ENCODE data around the gene CYGB. TPM values are rescaled to one million over a fixed set of nuclear protein-coding genes. Genes with fewer than 3 reads are reported as not detected.

The CYGB gene
- total and polyA plus RNA-seq, 9 of the 15 experiments (the other 6 are each of a cell fraction or from before 2014, with no cell fraction given) = 0.08 to 0.95 (median 0.18) TPM; not detected in 5

DNA sequence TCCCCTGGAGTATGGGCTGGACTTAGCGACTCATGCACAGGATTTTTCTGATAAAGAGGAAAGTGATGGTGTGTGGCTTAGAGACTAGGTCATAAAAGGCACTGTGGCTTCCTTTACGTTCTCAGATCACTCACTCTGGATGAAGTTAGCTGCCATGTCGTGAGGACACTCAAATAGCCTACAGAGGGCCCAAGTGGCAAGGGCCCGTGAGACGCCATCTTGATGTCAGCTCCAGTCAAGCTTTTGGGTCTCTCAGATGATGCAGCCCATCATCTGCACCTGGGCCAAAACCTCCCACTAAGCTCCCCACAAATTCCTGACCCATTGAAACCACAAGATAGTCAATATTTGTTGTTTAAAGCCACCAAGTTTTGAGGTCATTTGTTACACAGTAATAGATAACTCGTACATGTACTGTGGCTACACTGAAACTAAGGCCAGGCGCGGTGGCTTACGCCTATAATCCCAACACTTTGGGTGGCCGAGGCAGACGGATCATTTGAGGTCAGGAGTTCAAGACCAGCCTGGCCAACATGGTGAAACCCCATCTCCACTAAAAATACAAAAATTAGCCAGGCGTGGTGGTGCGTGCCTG lies 33.5 kb upstream of the CYGB start:
- BruUV-seq (replicated peaks) = no TSS peak
- in situ Hi-C loops (cut with MboI) = no loop called here
- 0 out of 3 replicates have a peak, but pooled peaks have one; percentile 4 for ATAC-seq

DNA sequence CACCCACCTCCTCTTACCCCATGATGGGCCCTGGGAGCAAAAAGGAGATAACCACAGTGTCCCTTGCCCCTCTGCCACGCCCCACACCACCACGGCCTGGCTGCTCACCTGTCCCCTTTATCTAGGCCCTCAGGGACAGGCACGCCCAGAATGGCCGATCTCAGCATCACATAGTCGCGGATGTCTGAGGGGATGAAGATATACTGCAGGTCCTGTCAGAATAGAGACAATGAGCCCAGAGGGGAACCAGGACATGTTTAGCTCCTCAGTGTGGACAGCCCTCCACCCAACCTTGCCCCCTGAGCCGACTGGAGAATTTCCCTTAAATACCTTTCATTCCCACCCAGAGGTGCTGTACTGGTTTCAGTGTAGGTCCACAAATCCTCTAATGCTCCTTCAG lies 32.9 kb upstream of the CYGB start:
- Histone ChIP-seq H3K9ac (ENCODE audit: insufficient read depth in 1 of 2, low read depth in 2 of 2, low read length in 2 of 2) (no peak overlapping the region), H3K9me1 (ENCODE audit: control insufficient read depth, insufficient read depth, low read length) (no peaks in the 10 kb centered on the region), H3K27ac (ENCODE audit: extremely low read depth, low read depth, low read length) (no peak overlapping the region), H3K4me3 (no peak overlapping the region), H3K9me3 (replicated peaks; ENCODE audit: control insufficient read depth, insufficient read depth, low read depth, low read length) (no peaks in the 10 kb centered on the region), H3K36me3 (ENCODE audit: control insufficient read depth, insufficient read depth, low read length) (peaks cover 13% of the 10 kb centered on the region; the same call in 2 of the 3 replicates), H4K20me1 (replicated peaks; ENCODE audit: control insufficient read depth, insufficient read depth, low read length) (peaks cover 12% of the 10 kb centered on the region; the same call in 1 of the 2 replicates), H3K4me1 (replicated peaks in 1 of 2; ENCODE audit: control insufficient read depth in 2 of 2, insufficient read depth in 2 of 2, low read length in 2 of 2) (peaks cover 15 to 41% of the 10 kb centered on the region in 2 experiments; a peak in 4 of 5 replicates), H3K27me3 (ENCODE audit: control insufficient read depth in 2 of 2, insufficient read depth in 2 of 2, low read length in 2 of 2) (no peaks in the 10 kb centered on the region), H3K79me2 (ENCODE audit: control insufficient read depth, insufficient read depth, low read length) (0 out of 3 replicates have a peak, but pooled peaks cover 4% of the 10 kb centered on the region), H2AFZ (ENCODE audit: low read depth, low read length) (no peak overlapping the region), H3K4me2 (ENCODE audit: insufficient read depth, low read length) (no peak overlapping the region)
- POLR2A ChIA-PET = interaction anchor here (2.0 to 3.8 kb wide), 2 partner anchors 10 to 14 kb away, joined by 5 to 38 read pairs; no protein-coding TSS in a partner anchor
- FAIRE-seq (no peak), DNase-seq (ENCODE audit: extremely low read depth in 1 of 4, low spot score in 3 of 4) (no peak), ATAC-seq (no peak)
- TF ChIP-seq CTBP1 (IDR thresholded peaks at IDR 0.05; ENCODE audit: borderline replicate concordance) = peak; percentile 51; the same call in 1 of the 2 replicates
- TF ChIP-seq CBFA2T3 (IDR thresholded peaks at IDR 0.05) = peak; percentile 42
- TF ChIP-seq ZNF766 (CRISPR knock-in tag; conservative IDR thresholded peaks at IDR 0.05) = no peak
- intact Hi-C loops (cut with micrococcal nuclease) = no loop called here
- BruUV-seq (replicated peaks) = no TSS peak
- in situ Hi-C loops (cut with MboI) = no loop called here
- WGBS (ENCODE audit: insufficient coverage, low coverage, missing lambda C conversion rate) = 21% methylated on average over 6 of the region's 7 CpGs
- CTCF ChIA-PET (ENCODE audit: low intra/inter-chr PET ratio) = no interaction called here

More for the DNA sequence above, 33.5 kb upstream of the CYGB start:
- FAIRE-seq (peak; percentile 35), DNase-seq (ENCODE audit: extremely low read depth in 1 of 4, low spot score in 3 of 4) (no peak)
- H3K4me2 ChIP-seq (ENCODE audit: insufficient read depth, low read length) = no peak overlapping the region
- no peaks in the 10 kb centered on the region for H3K9me1 ChIP-seq (ENCODE audit: control insufficient read depth, insufficient read depth, low read length)
- WGBS (ENCODE audit: insufficient coverage, low coverage, missing lambda C conversion rate) = 56% methylated on average over 13 of the region's 13 CpGs
- ChIA-PET POLR2A (interaction anchor here (1.1 to 3.8 kb wide), 4 partner anchors 10 to 19 kb away, joined by 3 to 38 read pairs (median 4); no protein-coding TSS in a partner anchor), CTCF (ENCODE audit: low intra/inter-chr PET ratio) (no interaction called here)
- peaks cover 15 to 40% of the 10 kb centered on the region in 2 experiments; a peak in 4 of 5 replicates for H3K4me1 ChIP-seq (replicated peaks in 1 of 2; ENCODE audit: control insufficient read depth in 2 of 2, insufficient read depth in 2 of 2, low read length in 2 of 2)
- no peaks in the 10 kb centered on the region for H3K27me3 ChIP-seq (ENCODE audit: control insufficient read depth in 2 of 2, insufficient read depth in 2 of 2, low read length in 2 of 2)
- no peaks in the 10 kb centered on the region for H3K9me3 ChIP-seq (replicated peaks; ENCODE audit: control insufficient read depth, insufficient read depth, low read depth, low read length)
- no peaks in the 10 kb centered on the region for H3K79me2 ChIP-seq (ENCODE audit: control insufficient read depth, insufficient read depth, low read length)
- H2AFZ ChIP-seq (ENCODE audit: low read depth, low read length) = no peak overlapping the region
- TF ChIP-seq SREBF1 (IDR thresholded peaks at IDR 0.05; ENCODE audit: borderline replicate concordance, low read depth, low read length) = no peak
- peak in 1 of 3 experiments; percentile 51 for TF ChIP-seq YY1 (IDR thresholded peaks at IDR 0.05; ENCODE audit: borderline replicate concordance in 1 of 3, control insufficient read depth in 1 of 3, extremely low read depth in 1 of 3, insufficient read depth in 3 of 3, insufficient read length in 1 of 3, insufficient replicate concordance in 2 of 3, low read depth in 1 of 3, low read length in 2 of 3)
- TF ChIP-seq SMARCA5 (IDR thresholded peaks at IDR 0.05) = 0 out of 2 replicates have a peak, but pooled peaks have one; percentile 14
- H3K36me3 ChIP-seq (ENCODE audit: control insufficient read depth, insufficient read depth, low read length) = peaks cover 8% of the 10 kb centered on the region; the same call in 1 of the 3 replicates
- no peak overlapping the region for H3K4me3 ChIP-seq
- peaks cover 7% of the 10 kb centered on the region; the same call in 1 of the 2 replicates for H4K20me1 ChIP-seq (replicated peaks; ENCODE audit: control insufficient read depth, insufficient read depth, low read length)
- H3K27ac ChIP-seq (ENCODE audit: extremely low read depth, low read depth, low read length) = no peak overlapping the region
- intact Hi-C loops (cut with micrococcal nuclease) = no loop called here
- H3K9ac ChIP-seq (ENCODE audit: insufficient read depth in 1 of 2, low read depth in 2 of 2, low read length in 2 of 2) = no peak overlapping the region

Measured in K562 (cell line).